Thyroid gland (tissue), 4 donors: Measurements from ENCODE around the gene OR6B2.

ENCODE experiments used
- POLR2A ChIP-seq, 2 donors: fragments of 450-650 bp; IDR thresholded peaks; one replicate each; pipeline ENCODE4 v1.6.1; 2017; ENCODE audit warnings: antibody characterized with exemption in 2 of 2, mild to moderate bottlenecking in 2 of 2, moderate library complexity in 1 of 2
- TF ChIP-seq, protein P1 (sequence below), 6 experiments: fragments of 200-600 bp in 3 of 6; fragments of 450-650 bp in 3 of 6; sonication (generic) in 3 of 6; IDR thresholded peaks; one replicate each; pipeline ENCODE4 v1.5.1; 2016 to 2019; ENCODE audit warnings: antibody characterized with exemption in 6 of 6, mild to moderate bottlenecking in 2 of 6, inconsistent platforms in 1 of 6, moderate library complexity in 1 of 6

DNA sequence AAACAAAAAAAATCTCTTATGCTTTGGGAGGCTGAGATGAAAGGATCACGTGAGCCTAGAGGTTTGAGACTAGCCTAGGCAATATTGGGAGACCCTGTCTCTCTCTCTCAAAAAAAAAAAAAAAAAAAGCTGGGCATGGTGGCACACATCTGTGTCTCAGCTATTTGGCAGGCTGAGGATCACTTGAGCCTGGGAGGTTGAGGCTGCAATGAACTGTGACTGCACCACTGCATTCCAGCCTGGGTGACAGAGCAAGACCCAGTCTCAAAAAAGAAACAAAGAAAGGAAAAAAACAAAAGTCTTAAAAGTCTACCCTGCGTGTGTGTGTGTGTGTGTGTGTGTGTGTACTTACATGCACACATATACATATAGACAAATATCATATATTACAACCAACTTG, 48.4 kb upstream of the OR6B2 start:
- TF ChIP-seq, protein P1, sequence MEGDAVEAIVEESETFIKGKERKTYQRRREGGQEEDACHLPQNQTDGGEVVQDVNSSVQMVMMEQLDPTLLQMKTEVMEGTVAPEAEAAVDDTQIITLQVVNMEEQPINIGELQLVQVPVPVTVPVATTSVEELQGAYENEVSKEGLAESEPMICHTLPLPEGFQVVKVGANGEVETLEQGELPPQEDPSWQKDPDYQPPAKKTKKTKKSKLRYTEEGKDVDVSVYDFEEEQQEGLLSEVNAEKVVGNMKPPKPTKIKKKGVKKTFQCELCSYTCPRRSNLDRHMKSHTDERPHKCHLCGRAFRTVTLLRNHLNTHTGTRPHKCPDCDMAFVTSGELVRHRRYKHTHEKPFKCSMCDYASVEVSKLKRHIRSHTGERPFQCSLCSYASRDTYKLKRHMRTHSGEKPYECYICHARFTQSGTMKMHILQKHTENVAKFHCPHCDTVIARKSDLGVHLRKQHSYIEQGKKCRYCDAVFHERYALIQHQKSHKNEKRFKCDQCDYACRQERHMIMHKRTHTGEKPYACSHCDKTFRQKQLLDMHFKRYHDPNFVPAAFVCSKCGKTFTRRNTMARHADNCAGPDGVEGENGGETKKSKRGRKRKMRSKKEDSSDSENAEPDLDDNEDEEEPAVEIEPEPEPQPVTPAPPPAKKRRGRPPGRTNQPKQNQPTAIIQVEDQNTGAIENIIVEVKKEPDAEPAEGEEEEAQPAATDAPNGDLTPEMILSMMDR (IDR thresholded peaks at IDR 0.05) = no peak
- no peak for TF ChIP-seq POLR2A (IDR thresholded peaks at IDR 0.05)
